Neural crest cell (in vitro differentiated cells): ENCODE data around the gene FOXJ3. TPM values are rescaled to one million over a fixed set of nuclear protein-coding genes. Genes with fewer than 3 reads are reported as not detected.

Source experiments
- DNase-seq: peaks from one replicate; pipeline ENCODE4 v3.0.0; 2021; ENCODE audit warnings: low read depth, mixed read lengths, low spot score
- H3K27ac Mint-ChIP-seq: one replicate; pipeline ENCODE4 v1.8.0; 2021; ENCODE audit warnings: mild to moderate bottlenecking, mixed read lengths; ENCODE audit not compliant: unreplicated experiment
- H3K27me3 Mint-ChIP-seq: 2 replicates; pipeline ENCODE4 v1.8.0; 2021; ENCODE audit warnings: low read depth, mild to moderate bottlenecking, mixed read lengths
- H3K36me3 Mint-ChIP-seq: 2 replicates; pipeline ENCODE4 v1.8.0; 2021; ENCODE audit warnings: low read depth, mild to moderate bottlenecking, mixed read lengths
- H3K4me1 Mint-ChIP-seq: 2 replicates; pipeline ENCODE4 v1.8.0; 2021; ENCODE audit warnings: mixed read lengths
- H3K4me3 Mint-ChIP-seq: one replicate; pipeline ENCODE4 v1.8.0; 2021; ENCODE audit warnings: mild to moderate bottlenecking, mixed read lengths
- H3K9me3 Mint-ChIP-seq: 2 replicates; pipeline ENCODE4 v1.8.0; 2021; ENCODE audit warnings: mixed read lengths
- CTCF ChIP-seq: fragments of 200-600 bp; sonication (generic); conservative IDR thresholded peaks from 2 replicates; pipeline ENCODE4 v1.5.0; 2021; ENCODE audit warnings: antibody characterized with exemption, mild to moderate bottlenecking
- total RNA-seq: library from RNA; stranded (reverse); gene quantifications from 2 replicates; pipeline ENCODE4 v1.2.1, GENCODE V29; 2021

Gene FOXJ3
- total RNA-seq, 1 donor from 2014 or later: 40.2 TPM

- no peak overlapping the region for H3K4me3 Mint-ChIP-seq
- no peak overlapping the region for H3K27ac Mint-ChIP-seq
- H3K4me1 Mint-ChIP-seq: peaks cover 16% of the 10 kb centered on the region
- no peaks in the 10 kb centered on the region for H3K36me3 Mint-ChIP-seq
- TF ChIP-seq CTCF: no peak
- DNase-seq: no peak
- H3K9me3 Mint-ChIP-seq: no peaks in the 10 kb centered on the region
- no peaks in the 10 kb centered on the region for H3K27me3 Mint-ChIP-seq
Measured at GRCh38 chr1:42325014-42325402, 10.0 kb downstream of the FOXJ3 start.

GRCh38 chr1:42324398-42325013 lies 10.5 kb downstream of the FOXJ3 start:
- H3K27ac Mint-ChIP-seq: no peak overlapping the region
- no peak overlapping the region for H3K4me3 Mint-ChIP-seq
- DNase-seq: no peak
- no peak for TF ChIP-seq CTCF
- peaks cover 16% of the 10 kb centered on the region for H3K4me1 Mint-ChIP-seq
- H3K36me3 Mint-ChIP-seq: no peaks in the 10 kb centered on the region
- no peaks in the 10 kb centered on the region for H3K27me3 Mint-ChIP-seq
- no peaks in the 10 kb centered on the region for H3K9me3 Mint-ChIP-seq

DNA sequence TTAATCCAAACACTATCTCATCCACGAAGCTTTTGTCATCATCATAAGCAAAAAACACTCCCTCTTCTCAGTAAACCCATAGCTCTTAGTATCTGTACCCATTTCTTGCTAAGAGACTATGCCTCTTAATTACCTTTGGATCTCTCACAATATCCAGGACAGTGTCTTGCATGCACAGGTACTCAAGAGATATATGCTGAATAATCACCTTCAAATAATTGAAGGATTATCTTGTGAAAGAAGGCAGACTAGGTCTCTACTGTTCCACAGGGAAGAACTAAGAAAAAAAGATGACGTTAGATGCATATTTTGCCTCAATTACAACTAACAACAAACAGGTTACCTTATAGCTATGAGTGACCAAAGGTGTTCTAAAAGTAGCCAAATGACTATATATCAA lies 11.5 kb downstream of the FOXJ3 start:
- no peak overlapping the region for H3K4me3 Mint-ChIP-seq
- H3K27me3 Mint-ChIP-seq: no peaks in the 10 kb centered on the region
- no peaks in the 10 kb centered on the region for H3K9me3 Mint-ChIP-seq
- no peak overlapping the region for H3K27ac Mint-ChIP-seq
- H3K4me1 Mint-ChIP-seq: peaks cover 16% of the 10 kb centered on the region
- H3K36me3 Mint-ChIP-seq: no peaks in the 10 kb centered on the region
- no peak for DNase-seq
- TF ChIP-seq CTCF: no peak

- no peaks in the 10 kb centered on the region for H3K9me3 Mint-ChIP-seq
- H3K27me3 Mint-ChIP-seq: no peaks in the 10 kb centered on the region
- DNase-seq: no peak
- no peaks in the 10 kb centered on the region for H3K36me3 Mint-ChIP-seq
- H3K4me1 Mint-ChIP-seq: peaks cover 16% of the 10 kb centered on the region
- TF ChIP-seq CTCF: no peak
- H3K27ac Mint-ChIP-seq: no peak overlapping the region
- H3K4me3 Mint-ChIP-seq: no peak overlapping the region
Measured at GRCh38 chr1:42322577-42322976, 12.5 kb downstream of the FOXJ3 start.

- Mint-ChIP-seq H3K4me1 (peaks cover 16% of the 10 kb centered on the region), H3K36me3 (no peaks in the 10 kb centered on the region), H3K27ac (no peak overlapping the region), H3K4me3 (no peak overlapping the region), H3K27me3 (no peaks in the 10 kb centered on the region), H3K9me3 (no peaks in the 10 kb centered on the region)
- TF ChIP-seq CTCF: no peak
- no peak for DNase-seq
Measured at GRCh38 chr1:42321731-42322130, 13.3 kb downstream of the FOXJ3 start.
